Measurements from ENCODE around the gene GLT1D1.

DNA sequence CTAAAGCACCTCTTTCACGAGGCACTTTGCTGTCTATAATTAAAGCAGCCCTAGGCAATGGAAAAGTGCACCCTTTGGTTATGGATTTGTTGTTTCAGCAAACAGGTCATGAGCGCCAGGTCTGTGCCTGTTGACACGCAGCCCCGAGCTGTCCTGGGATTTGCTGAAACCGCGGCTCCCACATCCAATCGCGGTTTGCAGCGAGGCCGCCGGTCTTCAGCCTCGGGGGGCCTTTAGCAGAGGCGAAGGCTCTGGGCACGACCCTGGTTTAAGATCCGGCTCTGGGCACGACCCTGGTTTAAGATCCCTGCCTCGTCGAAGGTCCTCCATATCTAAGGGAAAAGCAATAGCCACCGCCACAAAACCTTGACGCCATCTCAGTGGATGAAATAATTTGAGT, 79.2 kb downstream of the GLT1D1 start:
- TF ChIP-seq EZH2 (IDR thresholded peaks at IDR 0.05) = no peak
- no peak for TF ChIP-seq CEBPB (IDR thresholded peaks at IDR 0.05; ENCODE audit: low read depth)
- TF ChIP-seq, protein P1, sequence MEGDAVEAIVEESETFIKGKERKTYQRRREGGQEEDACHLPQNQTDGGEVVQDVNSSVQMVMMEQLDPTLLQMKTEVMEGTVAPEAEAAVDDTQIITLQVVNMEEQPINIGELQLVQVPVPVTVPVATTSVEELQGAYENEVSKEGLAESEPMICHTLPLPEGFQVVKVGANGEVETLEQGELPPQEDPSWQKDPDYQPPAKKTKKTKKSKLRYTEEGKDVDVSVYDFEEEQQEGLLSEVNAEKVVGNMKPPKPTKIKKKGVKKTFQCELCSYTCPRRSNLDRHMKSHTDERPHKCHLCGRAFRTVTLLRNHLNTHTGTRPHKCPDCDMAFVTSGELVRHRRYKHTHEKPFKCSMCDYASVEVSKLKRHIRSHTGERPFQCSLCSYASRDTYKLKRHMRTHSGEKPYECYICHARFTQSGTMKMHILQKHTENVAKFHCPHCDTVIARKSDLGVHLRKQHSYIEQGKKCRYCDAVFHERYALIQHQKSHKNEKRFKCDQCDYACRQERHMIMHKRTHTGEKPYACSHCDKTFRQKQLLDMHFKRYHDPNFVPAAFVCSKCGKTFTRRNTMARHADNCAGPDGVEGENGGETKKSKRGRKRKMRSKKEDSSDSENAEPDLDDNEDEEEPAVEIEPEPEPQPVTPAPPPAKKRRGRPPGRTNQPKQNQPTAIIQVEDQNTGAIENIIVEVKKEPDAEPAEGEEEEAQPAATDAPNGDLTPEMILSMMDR (IDR thresholded peaks at IDR 0.05 in 2 of 3, conservative IDR thresholded peaks at IDR 0.05 in 1 of 3; ENCODE audit: borderline replicate concordance in 1 of 3, insufficient read depth in 1 of 3, low read depth in 2 of 3, low read length in 2 of 3) = no peak
- no peak for TF ChIP-seq POLR2A (IDR thresholded peaks at IDR 0.05; ENCODE audit: borderline replicate concordance, extremely low read depth, insufficient read depth, insufficient read length)
- no peak for TF ChIP-seq FOSL1 (IDR thresholded peaks at IDR 0.05; ENCODE audit: low read depth)
- no peak for TF ChIP-seq REST (IDR thresholded peaks at IDR 0.05; ENCODE audit: low read depth)
